Gastrocnemius medialis (tissue), 4 donors: ENCODE measurements around the gene TMEM253.
A peak's percentile ranks its signal among the peaks of the same experiment; 100 is the strongest.

Experiments used
- CTCF ChIP-seq, 5 experiments: fragments of 450-650 bp in 3 of 5; fragments of 200-600 bp in 2 of 5; sonication (generic) in 2 of 5; IDR thresholded peaks in 4 of 5; conservative IDR thresholded peaks in 1 of 5; 1 replicate in 4 of 5; 2 replicates in 1 of 5; pipeline ENCODE4 v1.5.1; 2016 to 2019; ENCODE audit warnings: antibody characterized with exemption in 5 of 5, mild to moderate bottlenecking in 3 of 5, moderate library complexity in 3 of 5
- POLR2A ChIP-seq, 2 donors: fragments of 450-650 bp; IDR thresholded peaks; one replicate each; pipeline ENCODE4 v1.6.1; 2017; ENCODE audit warnings: antibody characterized with exemption in 2 of 2, mild to moderate bottlenecking in 2 of 2, moderate library complexity in 2 of 2

- TF ChIP-seq CTCF (IDR thresholded peaks at IDR 0.05 in 4 of 5, conservative IDR thresholded peaks at IDR 0.05 in 1 of 5) (peak; percentile 11 to 57 (median 48)), POLR2A (IDR thresholded peaks at IDR 0.05) (no peak)
Observed at GRCh38 chr14:21090194-21090939, 10.5 kb upstream of the TMEM253 start.
